SJSA1 (cell line): ENCODE results near the gene TOR1AIP2. TPM values are rescaled to one million over a fixed set of nuclear protein-coding genes. Genes with fewer than 3 reads are reported as not detected.

Source experiments
- DNase-seq, 2 experiments: peaks; one replicate each; pipeline ENCODE4 v3.0.0-alpha.2; 2015 to 2020; ENCODE audit warnings: low spot score in 2 of 2, low read depth in 1 of 2
- H3K27ac ChIP-seq: fragments of 250-450 bp; sonication (Bioruptor Pico); 2 replicates; pipeline ENCODE4 v1.5.1; 2020; ENCODE audit warnings: mild to moderate bottlenecking, moderate library complexity
- H3K27me3 ChIP-seq: fragments of 250-450 bp; sonication (Bioruptor Pico); replicated peaks from 2 replicates; pipeline ENCODE4 v1.5.1; 2020; ENCODE audit warnings: mild to moderate bottlenecking, moderate library complexity
- H3K36me3 ChIP-seq: fragments of 250-450 bp; sonication (Bioruptor Pico); 2 replicates; pipeline ENCODE4 v1.5.1; 2020; ENCODE audit warnings: mild to moderate bottlenecking
- H3K4me1 ChIP-seq: fragments of 250-450 bp; sonication (Bioruptor Pico); replicated peaks from 2 replicates; pipeline ENCODE4 v1.6.1; 2021; ENCODE audit warnings: mild to moderate bottlenecking
- H3K4me3 ChIP-seq: fragments of 250-450 bp; sonication (Bioruptor Pico); 2 replicates; pipeline ENCODE4 v1.5.1; 2020; ENCODE audit warnings: mild to moderate bottlenecking
- H3K9me3 ChIP-seq: fragments of 250-450 bp; sonication (Bioruptor Pico); replicated peaks from 2 replicates; pipeline ENCODE4 v1.5.1; 2020; ENCODE audit warnings: mild to moderate bottlenecking
- total RNA-seq: library from RNA; depleted of rRNA; stranded (reverse); fragments of >200 nt; shearing (Covaris generic); gene quantifications from 2 replicates; pipeline ENCODE4 v1.2.3, GENCODE V29; 2014; rRNA removed

TOR1AIP2 gene
- total RNA-seq = 48.9 and 89.4 TPM in 2 replicates

- Histone ChIP-seq H3K9me3 (no peaks in the 10 kb centered on the region), H3K4me3 (peak within 1 kb of the TSS; percentile 54), H3K27ac (peak within 1 kb of the TSS; percentile 29; the same call in 1 of the 2 replicates), H3K36me3 (peaks cover 42% of the 10 kb centered on the region), H3K27me3 (no peaks in the 10 kb centered on the region), H3K4me1 (peaks cover 16% of the 10 kb centered on the region)
- peak; percentile 57 to 83 for DNase-seq
Observed at GRCh38 chr1:179877586-179878265, at the start of gene TOR1AIP2. TSS of gene TOR1AIP2 (minus strand) at chr1:179877803. CDS start at chr1:179852665, 25,138 bp downstream.

GRCh38 chr1:179926850-179927205 lies 49.2 kb upstream of the TOR1AIP2 start:
- Histone ChIP-seq H3K36me3 (no peaks in the 10 kb centered on the region), H3K27ac (no peak overlapping the region), H3K4me3 (no peak overlapping the region), H3K27me3 (0 out of 2 replicates have a peak, but pooled peaks cover 3% of the 10 kb centered on the region), H3K4me1 (no peaks in the 10 kb centered on the region), H3K9me3 (no peaks in the 10 kb centered on the region)
- no peak for DNase-seq

GRCh38 chr1:179925922-179926849 lies 48.6 kb upstream of the TOR1AIP2 start:
- 0 out of 2 replicates have a peak, but pooled peaks cover 2% of the 10 kb centered on the region for H3K36me3 ChIP-seq
- no peak overlapping the region for H3K27ac ChIP-seq
- no peaks in the 10 kb centered on the region for H3K9me3 ChIP-seq

GRCh38 chr1:179925302-179925701 lies 47.7 kb upstream of the TOR1AIP2 start:
- no peak for DNase-seq
- no peaks in the 10 kb centered on the region for H3K4me1 ChIP-seq
- no peak overlapping the region for H3K4me3 ChIP-seq
- no peak overlapping the region for H3K27ac ChIP-seq
- H3K27me3 ChIP-seq = 0 out of 2 replicates have a peak, but pooled peaks cover 3% of the 10 kb centered on the region
- H3K9me3 ChIP-seq = no peaks in the 10 kb centered on the region
- 0 out of 2 replicates have a peak, but pooled peaks cover 5% of the 10 kb centered on the region for H3K36me3 ChIP-seq

More at GRCh38 chr1:179925922-179926849, 48.6 kb upstream of the TOR1AIP2 start:
- H3K4me3 ChIP-seq = no peak overlapping the region
- H3K4me1 ChIP-seq = no peaks in the 10 kb centered on the region
- H3K27me3 ChIP-seq = 0 out of 2 replicates have a peak, but pooled peaks cover 3% of the 10 kb centered on the region
- DNase-seq = no peak

GRCh38 chr1:179924268-179924667 lies 46.7 kb upstream of the TOR1AIP2 start:
- H3K4me3 ChIP-seq = no peak overlapping the region
- H3K27ac ChIP-seq = no peak overlapping the region
- DNase-seq = no peak
- H3K27me3 ChIP-seq = 0 out of 2 replicates have a peak, but pooled peaks cover 3% of the 10 kb centered on the region
- no peaks in the 10 kb centered on the region for H3K4me1 ChIP-seq
- no peaks in the 10 kb centered on the region for H3K9me3 ChIP-seq
- peaks cover 7% of the 10 kb centered on the region; the same call in 1 of the 2 replicates for H3K36me3 ChIP-seq

DNA sequence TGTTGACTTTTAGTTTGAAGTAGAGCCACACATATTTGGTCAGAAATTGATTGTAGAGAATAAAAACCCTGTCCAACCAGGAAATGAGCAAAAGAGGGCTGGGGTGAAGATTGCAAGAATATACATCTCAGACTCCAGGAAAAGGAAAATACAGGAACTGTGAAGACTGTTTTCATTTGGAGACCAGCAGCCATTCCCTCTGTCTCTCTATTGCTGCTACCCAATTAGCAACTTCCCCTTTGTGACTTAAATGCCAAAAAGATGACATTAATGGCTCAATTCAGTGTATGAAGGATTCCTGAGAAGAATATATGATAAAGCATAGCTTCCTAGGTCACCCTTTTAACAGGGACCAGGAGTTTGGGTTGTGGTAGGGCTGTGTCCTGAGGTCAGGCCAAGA lies 45.4 kb upstream of the TOR1AIP2 start:
- no peak for DNase-seq
- Histone ChIP-seq H3K4me3 (no peak overlapping the region), H3K27me3 (0 out of 2 replicates have a peak, but pooled peaks cover 3% of the 10 kb centered on the region), H3K9me3 (no peaks in the 10 kb centered on the region), H3K4me1 (no peaks in the 10 kb centered on the region), H3K36me3 (peaks cover 19% of the 10 kb centered on the region), H3K27ac (no peak overlapping the region)

DNA sequence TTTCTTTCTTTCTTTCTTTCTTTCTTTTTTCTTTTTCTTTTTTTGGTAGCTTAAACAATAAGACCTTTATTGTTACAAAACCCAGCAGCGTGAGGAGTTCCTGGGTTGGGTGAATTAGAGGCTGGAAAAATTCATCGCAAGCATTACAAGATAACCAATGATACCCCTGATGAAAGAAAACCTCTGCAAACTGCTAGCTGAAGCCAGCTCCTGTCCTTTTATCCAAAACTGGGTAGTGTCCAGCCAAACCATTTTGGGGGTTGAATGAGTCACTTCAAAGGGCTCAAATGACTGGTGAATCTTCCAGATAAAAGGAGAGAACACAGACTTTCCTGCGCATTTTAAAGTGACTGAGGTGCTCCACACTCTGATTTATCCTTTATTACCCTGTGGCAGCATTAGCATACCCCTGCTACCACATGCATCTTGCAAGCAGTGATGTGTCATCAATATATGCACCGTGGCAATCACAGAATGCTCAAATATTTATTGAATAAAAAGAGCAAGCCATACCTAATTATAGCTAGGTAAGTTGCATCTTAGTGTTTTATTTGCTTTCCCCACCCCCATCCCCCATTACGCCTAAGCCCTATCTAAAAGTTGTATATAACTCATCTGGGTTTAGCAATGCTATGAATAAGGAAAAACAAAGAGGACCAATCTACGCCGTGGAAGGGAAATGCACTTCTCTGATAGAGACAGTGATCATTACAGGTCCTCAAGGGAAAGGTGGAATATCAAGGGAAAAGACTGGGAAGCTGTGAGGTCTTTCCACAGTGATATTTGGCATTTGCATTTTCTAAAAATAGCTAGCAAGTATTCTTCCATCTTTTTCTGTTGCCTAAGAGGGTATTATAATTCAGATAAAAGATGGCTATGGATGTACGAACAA lies 44.6 kb upstream of the TOR1AIP2 start:
- Histone ChIP-seq H3K4me3 (no peak overlapping the region), H3K27ac (no peak overlapping the region), H3K9me3 (no peaks in the 10 kb centered on the region), H3K4me1 (no peaks in the 10 kb centered on the region), H3K27me3 (0 out of 2 replicates have a peak, but pooled peaks cover 3% of the 10 kb centered on the region), H3K36me3 (peaks cover 27% of the 10 kb centered on the region)
- DNase-seq = no peak

- 0 out of 2 replicates have a peak, but pooled peaks cover 3% of the 10 kb centered on the region for H3K27me3 ChIP-seq
- H3K4me1 ChIP-seq = no peaks in the 10 kb centered on the region
- H3K9me3 ChIP-seq = no peaks in the 10 kb centered on the region
- no peak overlapping the region for H3K4me3 ChIP-seq
- H3K27ac ChIP-seq = no peak overlapping the region
- H3K36me3 ChIP-seq = peaks cover 27% of the 10 kb centered on the region
- DNase-seq = no peak
Observed at GRCh38 chr1:179921472-179921871, 43.9 kb upstream of the TOR1AIP2 start.

GRCh38 chr1:179917601-179918429 lies 40.2 kb upstream of the TOR1AIP2 start:
- Histone ChIP-seq H3K4me3 (no peak overlapping the region), H3K4me1 (no peaks in the 10 kb centered on the region), H3K36me3 (peaks cover 39% of the 10 kb centered on the region), H3K9me3 (no peaks in the 10 kb centered on the region), H3K27ac (no peak overlapping the region), H3K27me3 (no peaks in the 10 kb centered on the region)
- no peak for DNase-seq

- no peak overlapping the region for H3K27ac ChIP-seq
- DNase-seq = no peak
- H3K4me3 ChIP-seq = no peak overlapping the region
- no peaks in the 10 kb centered on the region for H3K9me3 ChIP-seq
- no peaks in the 10 kb centered on the region for H3K4me1 ChIP-seq
- H3K27me3 ChIP-seq = no peaks in the 10 kb centered on the region
- peaks cover 42% of the 10 kb centered on the region for H3K36me3 ChIP-seq
Observed at GRCh38 chr1:179911812-179912211, 34.2 kb upstream of the TOR1AIP2 start.

GRCh38 chr1:179910934-179911333 lies 33.3 kb upstream of the TOR1AIP2 start:
- H3K4me1 ChIP-seq = no peaks in the 10 kb centered on the region
- H3K9me3 ChIP-seq = no peaks in the 10 kb centered on the region
- H3K36me3 ChIP-seq = peaks cover 41% of the 10 kb centered on the region
- DNase-seq = no peak
- H3K4me3 ChIP-seq = no peak overlapping the region
- H3K27ac ChIP-seq = no peak overlapping the region
- H3K27me3 ChIP-seq = no peaks in the 10 kb centered on the region

GRCh38 chr1:179889589-179889988 lies 12.0 kb upstream of the TOR1AIP2 start:
- no peak for DNase-seq
- H3K4me3 ChIP-seq = no peak overlapping the region
- no peak overlapping the region for H3K27ac ChIP-seq
- no peaks in the 10 kb centered on the region for H3K4me1 ChIP-seq
- H3K9me3 ChIP-seq = no peaks in the 10 kb centered on the region
- H3K36me3 ChIP-seq = peaks cover 61% of the 10 kb centered on the region
- H3K27me3 ChIP-seq = no peaks in the 10 kb centered on the region
